Bronchial epithelial cell (primary cell): ENCODE results near the gene RAB29. TPM values are rescaled to one million over a fixed set of nuclear protein-coding genes. Genes with fewer than 3 reads are reported as not detected.

Experiments
- DNase-seq: peaks from one replicate; pipeline ENCODE4 v3.0.0-alpha.2; 2010; ENCODE audit warnings: low read depth
- FAIRE-seq: peaks from 2 replicates; lab custom pipeline; 2011; peaks lifted over from hg19 to GRCh38; lab: Jason Lieb, UNC
- H3K27me3 ChIP-seq: 2 replicates; pipeline ENCODE4 v1.5.1; 2011; ENCODE audit warnings: low read length; ENCODE audit not compliant: control insufficient read depth, insufficient read depth
- H3K36me3 ChIP-seq: 2 replicates; pipeline ENCODE4 v1.5.1; 2011; ENCODE audit warnings: low read length; ENCODE audit not compliant: control insufficient read depth, insufficient read depth
- H3K4me3 ChIP-seq: 2 replicates; pipeline ENCODE4 v1.5.1; 2011; ENCODE audit warnings: mild to moderate bottlenecking, low read depth, low read length, control low read depth
- total RNA-seq: library from RNA; depleted of rRNA; stranded (reverse); fragments of >200 nt; gene quantifications from 2 replicates; pipeline ENCODE4 v1.2.1, GENCODE V29; 2014
- TF ChIP-seq, protein P1 (sequence below): IDR thresholded peaks from 2 replicates; pipeline ENCODE4 v1.5.1; 2011; ENCODE audit warnings: mild to moderate bottlenecking, moderate library complexity, low read length, control low read depth, inconsistent platforms; ENCODE audit not compliant: insufficient read depth, severe bottlenecking

The RAB29 gene
- total RNA-seq, 1 donor from 2014 or later: 18.7 TPM

DNA sequence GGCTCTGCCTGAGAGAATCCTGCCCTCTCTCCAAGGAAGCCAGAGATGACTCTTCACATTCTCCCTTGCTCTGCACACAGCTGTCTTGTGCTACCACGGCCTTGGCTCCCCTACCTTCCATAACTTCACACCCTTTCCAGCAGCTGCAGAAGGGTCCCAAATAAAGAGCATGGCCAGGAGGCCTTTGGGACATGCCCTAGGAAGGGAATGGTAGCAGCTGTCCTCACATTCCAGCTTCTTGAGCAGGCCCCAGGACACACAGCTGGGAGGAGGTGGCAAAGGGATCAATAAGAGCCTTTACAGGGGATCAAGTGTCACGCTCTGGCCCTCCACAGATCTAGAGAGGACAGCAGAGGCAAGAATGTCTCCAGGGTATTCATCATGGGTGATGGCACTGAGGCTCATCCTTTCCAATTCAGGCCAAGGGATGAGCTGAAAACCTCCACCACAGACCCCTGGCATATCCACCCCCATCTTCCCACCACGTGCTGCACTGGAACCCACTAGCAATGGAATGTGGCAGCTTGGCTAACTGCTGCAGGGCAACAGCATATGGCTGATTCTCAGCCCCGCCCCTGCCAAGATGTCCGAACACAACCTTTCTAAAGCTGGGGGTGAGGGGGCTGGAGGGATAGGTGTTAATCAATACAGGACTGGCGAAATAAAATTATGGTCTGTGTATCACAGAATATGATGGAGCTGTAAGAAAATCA is 17.8 kb upstream of the RAB29 start:
- peaks cover 14% of the 10 kb centered on the region for H3K36me3 ChIP-seq

DNA sequence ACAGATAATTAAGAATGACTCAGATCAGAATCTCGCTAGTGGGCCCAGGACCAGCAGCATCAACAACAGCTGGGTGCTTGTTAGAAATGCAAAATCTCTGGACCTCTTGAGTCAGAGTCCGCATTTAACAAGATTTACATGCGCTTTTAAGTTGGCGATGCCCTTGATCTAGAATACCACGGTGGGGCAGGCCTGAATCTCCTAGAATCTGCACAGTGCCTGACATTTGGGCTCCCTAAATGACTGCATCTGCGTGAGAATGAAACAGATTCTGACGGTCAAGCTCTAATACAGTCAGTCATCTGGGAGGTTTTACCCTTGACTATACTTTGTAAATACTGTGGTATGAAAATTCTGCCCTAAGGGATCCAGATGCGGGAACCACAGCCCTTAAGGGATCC is 17.2 kb upstream of the RAB29 start:
- Histone ChIP-seq H3K4me3 (no peak overlapping the region), H3K27me3 (no peaks in the 10 kb centered on the region), H3K36me3 (peaks cover 11% of the 10 kb centered on the region)
- no peak for FAIRE-seq
- no peak for DNase-seq
- TF ChIP-seq, protein P1, sequence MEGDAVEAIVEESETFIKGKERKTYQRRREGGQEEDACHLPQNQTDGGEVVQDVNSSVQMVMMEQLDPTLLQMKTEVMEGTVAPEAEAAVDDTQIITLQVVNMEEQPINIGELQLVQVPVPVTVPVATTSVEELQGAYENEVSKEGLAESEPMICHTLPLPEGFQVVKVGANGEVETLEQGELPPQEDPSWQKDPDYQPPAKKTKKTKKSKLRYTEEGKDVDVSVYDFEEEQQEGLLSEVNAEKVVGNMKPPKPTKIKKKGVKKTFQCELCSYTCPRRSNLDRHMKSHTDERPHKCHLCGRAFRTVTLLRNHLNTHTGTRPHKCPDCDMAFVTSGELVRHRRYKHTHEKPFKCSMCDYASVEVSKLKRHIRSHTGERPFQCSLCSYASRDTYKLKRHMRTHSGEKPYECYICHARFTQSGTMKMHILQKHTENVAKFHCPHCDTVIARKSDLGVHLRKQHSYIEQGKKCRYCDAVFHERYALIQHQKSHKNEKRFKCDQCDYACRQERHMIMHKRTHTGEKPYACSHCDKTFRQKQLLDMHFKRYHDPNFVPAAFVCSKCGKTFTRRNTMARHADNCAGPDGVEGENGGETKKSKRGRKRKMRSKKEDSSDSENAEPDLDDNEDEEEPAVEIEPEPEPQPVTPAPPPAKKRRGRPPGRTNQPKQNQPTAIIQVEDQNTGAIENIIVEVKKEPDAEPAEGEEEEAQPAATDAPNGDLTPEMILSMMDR: no peak

More for the DNA sequence above, 17.8 kb upstream of the RAB29 start:
- no peak overlapping the region for H3K4me3 ChIP-seq
- TF ChIP-seq, protein P1: no peak
- DNase-seq (no peak), FAIRE-seq (no peak)
- H3K27me3 ChIP-seq: no peaks in the 10 kb centered on the region

GRCh38 chr1:205791568-205792180 is 16.4 kb upstream of the RAB29 start:
- DNase-seq (peak; percentile 50), FAIRE-seq (no peak)
- Histone ChIP-seq H3K36me3 (peaks cover 7% of the 10 kb centered on the region), H3K27me3 (no peaks in the 10 kb centered on the region), H3K4me3 (no peak overlapping the region)
- TF ChIP-seq, protein P1: peak; percentile 94

- no peak for FAIRE-seq
These were observed 12.1 kb upstream of the RAB29 start for GRCh38 chr1:205787287-205787916.

GRCh38 chr1:205786601-205787000 is 11.3 kb upstream of the RAB29 start:
- TF ChIP-seq, protein P1: no peak
- Histone ChIP-seq H3K36me3 (no peaks in the 10 kb centered on the region), H3K27me3 (no peaks in the 10 kb centered on the region), H3K4me3 (no peak overlapping the region)
- no peak for DNase-seq
- no peak for FAIRE-seq

More at GRCh38 chr1:205787287-205787916, 12.1 kb upstream of the RAB29 start:
- TF ChIP-seq, protein P1: no peak
- no peaks in the 10 kb centered on the region for H3K27me3 ChIP-seq
- H3K36me3 ChIP-seq: peaks cover 1% of the 10 kb centered on the region
- no peak for DNase-seq
- H3K4me3 ChIP-seq: no peak overlapping the region
